ENCODE data around the gene NR2F6. TPM values are rescaled to one million over a fixed set of nuclear protein-coding genes. Genes with fewer than 3 reads are reported as not detected.

Gene NR2F6
- total and polyA plus RNA-seq, 2 of the 4 experiments (the other 2 are of a cell fraction): 8.4 to 20.5 TPM

- TF ChIP-seq RCOR1 (IDR thresholded peaks at IDR 0.05; ENCODE audit: insufficient replicate concordance, low read length) (no peak), RAD21 (IDR thresholded peaks at IDR 0.05; ENCODE audit: low read length) (no peak), ELK1 (IDR thresholded peaks at IDR 0.05; ENCODE audit: borderline replicate concordance, low read depth, low read length) (no peak), USF2 (IDR thresholded peaks at IDR 0.05; ENCODE audit: low read depth, low read length) (no peak), BHLHE40 (IDR thresholded peaks at IDR 0.05; ENCODE audit: low read depth, low read length) (no peak), RFX5 (IDR thresholded peaks at IDR 0.05; ENCODE audit: low read depth, low read length) (no peak), SMC3 (IDR thresholded peaks at IDR 0.05; ENCODE audit: low read depth, low read length) (no peak)
- Histone ChIP-seq H2BK20ac (ENCODE audit: low read depth, low read length) (no peak overlapping the region), H3K9me3 (ENCODE audit: control insufficient read depth, insufficient read depth, low read length) (no peaks in the 10 kb centered on the region), H3K14ac (replicated peaks; ENCODE audit: low read depth, low read length) (no peak overlapping the region), H4K91ac (ENCODE audit: insufficient read depth, low read depth, low read length) (no peak overlapping the region), H3K4ac (ENCODE audit: low read depth, low read length) (no peak overlapping the region), H2BK15ac (ENCODE audit: low read depth, low read length) (no peak overlapping the region), H2AK5ac (ENCODE audit: low read depth, low read length) (no peak overlapping the region), H3K23ac (ENCODE audit: low read depth, low read length) (no peak overlapping the region), H3K4me3 (ENCODE audit: insufficient read depth, low read depth, low read length) (no peak overlapping the region), H3K9ac (ENCODE audit: low read depth, low read length) (no peak overlapping the region), H2AK9ac (replicated peaks; ENCODE audit: low read depth, low read length, poor library complexity) (no peak overlapping the region), H2BK5ac (ENCODE audit: low read depth, low read length, poor library complexity, severe bottlenecking) (no peak overlapping the region), H3K4me2 (ENCODE audit: low read depth, low read length) (no peak overlapping the region), H3K18ac (ENCODE audit: low read depth, low read length) (no peak overlapping the region), H2BK120ac (ENCODE audit: low read depth, low read length) (no peak overlapping the region), H4K8ac (ENCODE audit: low read depth in 2 of 2, low read length in 2 of 2) (no peak overlapping the region), H2AFZ (replicated peaks; ENCODE audit: low read length, poor library complexity) (no peak overlapping the region), H3K56ac (ENCODE audit: extremely low read depth, insufficient read depth, low read length) (no peak overlapping the region), H3K79me1 (ENCODE audit: low read depth in 1 of 2, low read length in 2 of 2) (peaks cover 48 to 64% of the 10 kb centered on the region in 2 experiments), H3K4me1 (ENCODE audit: control insufficient read depth, insufficient read depth, low read length) (peaks cover 14% of the 10 kb centered on the region), H3K9me1 (ENCODE audit: insufficient read depth, low read length) (peaks cover 9% of the 10 kb centered on the region), H3K27me3 (ENCODE audit: control insufficient read depth, insufficient read depth, low read length) (no peaks in the 10 kb centered on the region), H4K20me1 (ENCODE audit: insufficient read depth, low read length) (peaks cover 29% of the 10 kb centered on the region), H3K27ac (ENCODE audit: insufficient read depth, low read length) (no peak overlapping the region), H3K36me3 (ENCODE audit: control insufficient read depth, insufficient read depth, low read length) (peaks cover 21% of the 10 kb centered on the region), H4K5ac (ENCODE audit: low read depth, low read length) (no peak overlapping the region)
- ATAC-seq (ENCODE audit: low read depth) (no peak), DNase-seq (no peak)
- dilution Hi-C loops (cut with HindIII; ENCODE audit: low sequenced_read_pairs, unreplicated experiment) (no loop called here), in situ Hi-C loops (cut with MboI; ENCODE audit: low sequenced_read_pairs) (no loop called here), intact Hi-C loops (cut with micrococcal nuclease) (no loop called here)
- CTCF ChIA-PET: no interaction called here
- POLR2A ChIA-PET (ENCODE audit: unreplicated experiment): no interaction called here
- 91% methylated on average over 4 of the region's 13 CpGs; no CpG with 5 or more reads in 1 of the 2 experiments for WGBS, 2 experiments (ENCODE audit: extremely low coverage in 2 of 2, insufficient read length in 1 of 2)
- BruUV-seq (replicated peaks): no TSS peak
These were observed 7.7 kb downstream of the NR2F6 start for GRCh38 chr19:17237747-17238706.

Measured in IMR-90 (cell line).